Measurements from ENCODE around the gene RUNX3. TPM values are rescaled to one million over a fixed set of nuclear protein-coding genes. Genes with fewer than 3 reads are reported as not detected.

The RUNX3 gene
- total RNA-seq, 1 experiment from 2014 or later, result 0.33 TPM

- no peak overlapping the region for H2BK20ac ChIP-seq (ENCODE audit: low read depth, low read length, poor library complexity, severe bottlenecking)
- Mint-ChIP-seq H3K27me3 (ENCODE audit: low read depth) (peaks cover 3% of the 10 kb centered on the region), H3K36me3 (ENCODE audit: insufficient read depth in 1 of 3, low read depth in 3 of 3) (no peaks in the 10 kb centered on the region), H3K4me1 (peaks cover 26 to 34% of the 10 kb centered on the region in 2 experiments), H3K27ac (no peak overlapping the region), H3K9me3 (no peaks in the 10 kb centered on the region), H3K4me3 (no peak overlapping the region)
- no peak overlapping the region for H3K4ac ChIP-seq (ENCODE audit: low read depth, low read length)
- no CpG with 5 or more reads among the region's 6 CpGs for WGBS (ENCODE audit: extremely low coverage, insufficient read length, low lambda C conversion rate)
- peaks cover 5% of the 10 kb centered on the region; the same call in 1 of the 2 replicates for H3K4me1 ChIP-seq (ENCODE audit: insufficient read depth, low read length)
- H3K23ac ChIP-seq (ENCODE audit: insufficient read length, low read depth, low read length), result no peak overlapping the region
- no peak overlapping the region for H3K14ac ChIP-seq (ENCODE audit: insufficient read depth, low read length)
- H2BK15ac ChIP-seq (ENCODE audit: low read depth, low read length), result no peak overlapping the region
- no peak overlapping the region for H2BK120ac ChIP-seq (ENCODE audit: low read depth, low read length, poor library complexity, severe bottlenecking)
- no peak overlapping the region for H4K5ac ChIP-seq (ENCODE audit: insufficient read length, low read depth, low read length)
- no peak overlapping the region for H2AK5ac ChIP-seq (ENCODE audit: insufficient read length, low read length)
- H3T11ph ChIP-seq (ENCODE audit: low read length), result no peak overlapping the region
- no peaks in the 10 kb centered on the region for H3K27me3 ChIP-seq (ENCODE audit: insufficient read depth, low read length)
- no peaks in the 10 kb centered on the region for H3K9me3 ChIP-seq (ENCODE audit: control insufficient read depth, low read depth, low read length)
- H3K79me2 ChIP-seq (ENCODE audit: insufficient read depth, low read length), result no peaks in the 10 kb centered on the region
- H4K8ac ChIP-seq (replicated peaks; ENCODE audit: insufficient read length, low read depth, low read length), result no peak overlapping the region
- no peak overlapping the region for H3K9ac ChIP-seq (ENCODE audit: extremely low read depth, insufficient read length, low read length)
- no peak overlapping the region for H2AFZ ChIP-seq (ENCODE audit: low read length)
- TF ChIP-seq, protein P1, sequence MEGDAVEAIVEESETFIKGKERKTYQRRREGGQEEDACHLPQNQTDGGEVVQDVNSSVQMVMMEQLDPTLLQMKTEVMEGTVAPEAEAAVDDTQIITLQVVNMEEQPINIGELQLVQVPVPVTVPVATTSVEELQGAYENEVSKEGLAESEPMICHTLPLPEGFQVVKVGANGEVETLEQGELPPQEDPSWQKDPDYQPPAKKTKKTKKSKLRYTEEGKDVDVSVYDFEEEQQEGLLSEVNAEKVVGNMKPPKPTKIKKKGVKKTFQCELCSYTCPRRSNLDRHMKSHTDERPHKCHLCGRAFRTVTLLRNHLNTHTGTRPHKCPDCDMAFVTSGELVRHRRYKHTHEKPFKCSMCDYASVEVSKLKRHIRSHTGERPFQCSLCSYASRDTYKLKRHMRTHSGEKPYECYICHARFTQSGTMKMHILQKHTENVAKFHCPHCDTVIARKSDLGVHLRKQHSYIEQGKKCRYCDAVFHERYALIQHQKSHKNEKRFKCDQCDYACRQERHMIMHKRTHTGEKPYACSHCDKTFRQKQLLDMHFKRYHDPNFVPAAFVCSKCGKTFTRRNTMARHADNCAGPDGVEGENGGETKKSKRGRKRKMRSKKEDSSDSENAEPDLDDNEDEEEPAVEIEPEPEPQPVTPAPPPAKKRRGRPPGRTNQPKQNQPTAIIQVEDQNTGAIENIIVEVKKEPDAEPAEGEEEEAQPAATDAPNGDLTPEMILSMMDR (conservative IDR thresholded peaks at IDR 0.05), result no peak
- no peaks in the 10 kb centered on the region for H3K79me1 ChIP-seq (ENCODE audit: insufficient read depth, low read depth, low read length, poor library complexity, severe bottlenecking)
- no peak overlapping the region for H3K56ac ChIP-seq (ENCODE audit: insufficient read length, low read depth, low read length)
- H2BK12ac ChIP-seq (ENCODE audit: insufficient read length, low read depth, low read length), result no peak overlapping the region
- no peak overlapping the region for H2BK5ac ChIP-seq (ENCODE audit: insufficient read length, low read length)
- DNase-seq, result no peak
- H4K20me1 ChIP-seq (ENCODE audit: control insufficient read depth, insufficient read depth, insufficient read length), result no peaks in the 10 kb centered on the region
- no peak overlapping the region for H3K18ac ChIP-seq (ENCODE audit: insufficient read length, low read depth, low read length)
- H3K4me2 ChIP-seq (ENCODE audit: insufficient read depth, insufficient read length, low read length), result no peak overlapping the region
- no peak overlapping the region for H4K91ac ChIP-seq (ENCODE audit: insufficient read length, low read depth, low read length)
- no peaks in the 10 kb centered on the region for H3K23me2 ChIP-seq (ENCODE audit: insufficient read length, low read depth, low read length, poor library complexity, severe bottlenecking)
- H3K27ac ChIP-seq (ENCODE audit: insufficient read length, low read depth, low read length), result no peak overlapping the region
Measured at GRCh38 chr1:24967962-24968361, 37.9 kb upstream of the RUNX3 start.

Data from H9 (cell line).